ENCODE measurements around the gene NDUFV2.

NDUFV2 gene

GRCh38 chr18:9057646-9058045 is 44.9 kb upstream of the NDUFV2 start:
- no peak overlapping the region for H2BK5ac ChIP-seq (ENCODE audit: low read length)
- no peak overlapping the region for H4K91ac ChIP-seq (ENCODE audit: low read depth, low read length, poor library complexity)
- H3K4ac ChIP-seq (ENCODE audit: low read length) = no peak overlapping the region
- no peak overlapping the region for H3K18ac ChIP-seq (ENCODE audit: low read length)
- no peak overlapping the region for H3K23ac ChIP-seq (ENCODE audit: low read depth, low read length, poor library complexity)
- no peak overlapping the region for H2BK120ac ChIP-seq (ENCODE audit: low read depth, low read length)
- no peaks in the 10 kb centered on the region for H3K4me1 ChIP-seq (ENCODE audit: control insufficient read depth in 2 of 2, insufficient read depth in 1 of 2, low read depth in 1 of 2, low read length in 2 of 2)
- no peak overlapping the region for H3K14ac ChIP-seq (ENCODE audit: low read length)
- H3K9ac ChIP-seq (ENCODE audit: low read depth, low read length, poor library complexity) = no peak overlapping the region
- no peak overlapping the region for H2AK5ac ChIP-seq (ENCODE audit: low read depth, low read length)
- no peaks in the 10 kb centered on the region for H3K79me1 ChIP-seq (ENCODE audit: low read depth, low read length)
- H2BK15ac ChIP-seq (ENCODE audit: low read length) = no peak overlapping the region
- no peak overlapping the region for H3K4me3 ChIP-seq (ENCODE audit: low read length in 2 of 2)
- H3K36me3 ChIP-seq (replicated peaks in 1 of 2; ENCODE audit: control insufficient read depth in 2 of 2, insufficient read depth in 2 of 2, low read length in 2 of 2) = no peaks in the 10 kb centered on the region
- DNase-seq (ENCODE audit: low spot score) = no peak
- no peaks in the 10 kb centered on the region for H3K27me3 ChIP-seq (ENCODE audit: control insufficient read depth in 3 of 3, insufficient read depth in 3 of 3, low read depth in 1 of 3, low read length in 3 of 3)
- peaks cover 0 to 2% of the 10 kb centered on the region in 2 donors for H3K9me3 ChIP-seq (replicated peaks in 1 of 2; ENCODE audit: control insufficient read depth in 2 of 2, insufficient read depth in 1 of 2, low read depth in 1 of 2, low read length in 2 of 2)
- H2AFZ ChIP-seq (ENCODE audit: low read length) = no peak overlapping the region
- no peak overlapping the region for H3K27ac ChIP-seq (replicated peaks; ENCODE audit: low read length)
- H3K4me2 ChIP-seq (ENCODE audit: insufficient read depth, low read length, poor library complexity, severe bottlenecking) = no peak overlapping the region
- H4K8ac ChIP-seq (ENCODE audit: low read depth, low read length) = no peak overlapping the region
- no peak overlapping the region for H2BK12ac ChIP-seq (ENCODE audit: low read length)
- no CpG with 5 or more reads among the region's 3 CpGs for WGBS, 2 donors (ENCODE audit: extremely low coverage in 2 of 2, insufficient read length in 2 of 2, insufficient replicate concordance in 1 of 2)

GRCh38 chr18:9058406-9058805 is 44.1 kb upstream of the NDUFV2 start:
- H2BK15ac ChIP-seq (ENCODE audit: low read length) = no peak overlapping the region
- H3K4me3 ChIP-seq (ENCODE audit: low read length in 2 of 2) = no peak overlapping the region
- no peaks in the 10 kb centered on the region for H3K79me1 ChIP-seq (ENCODE audit: low read depth, low read length)
- H3K4me1 ChIP-seq (ENCODE audit: control insufficient read depth in 2 of 2, insufficient read depth in 1 of 2, low read depth in 1 of 2, low read length in 2 of 2) = no peaks in the 10 kb centered on the region
- no peak overlapping the region for H3K18ac ChIP-seq (ENCODE audit: low read length)
- no peak overlapping the region for H3K9ac ChIP-seq (ENCODE audit: low read depth, low read length, poor library complexity)
- WGBS, 2 donors (ENCODE audit: extremely low coverage in 2 of 2, insufficient read length in 2 of 2, insufficient replicate concordance in 1 of 2) = no CpG with 5 or more reads among the region's 4 CpGs
- H3K27me3 ChIP-seq (ENCODE audit: control insufficient read depth in 3 of 3, insufficient read depth in 3 of 3, low read depth in 1 of 3, low read length in 3 of 3) = peaks cover 0 to 2% (median 0%) of the 10 kb centered on the region in 3 experiments
- H3K14ac ChIP-seq (ENCODE audit: low read length) = no peak overlapping the region
- no peak overlapping the region for H2BK12ac ChIP-seq (ENCODE audit: low read length)
- no peak overlapping the region for H3K27ac ChIP-seq (replicated peaks; ENCODE audit: low read length)
- H3K9me3 ChIP-seq (replicated peaks in 1 of 2; ENCODE audit: control insufficient read depth in 2 of 2, insufficient read depth in 1 of 2, low read depth in 1 of 2, low read length in 2 of 2) = no peaks in the 10 kb centered on the region
- no peak overlapping the region for H4K91ac ChIP-seq (ENCODE audit: low read depth, low read length, poor library complexity)
- no peak overlapping the region for H3K4ac ChIP-seq (ENCODE audit: low read length)
- no peak overlapping the region for H3K4me2 ChIP-seq (ENCODE audit: insufficient read depth, low read length, poor library complexity, severe bottlenecking)
- no peak overlapping the region for H2BK120ac ChIP-seq (ENCODE audit: low read depth, low read length)
- H2AFZ ChIP-seq (ENCODE audit: low read length) = no peak overlapping the region
- no peak overlapping the region for H3K23ac ChIP-seq (ENCODE audit: low read depth, low read length, poor library complexity)
- DNase-seq (ENCODE audit: low spot score) = no peak
- H2AK5ac ChIP-seq (ENCODE audit: low read depth, low read length) = no peak overlapping the region
- H2BK5ac ChIP-seq (ENCODE audit: low read length) = no peak overlapping the region
- no peak overlapping the region for H4K8ac ChIP-seq (ENCODE audit: low read depth, low read length)
- H3K36me3 ChIP-seq (replicated peaks in 1 of 2; ENCODE audit: control insufficient read depth in 2 of 2, insufficient read depth in 2 of 2, low read length in 2 of 2) = no peaks in the 10 kb centered on the region

GRCh38 chr18:9062418-9062751 is 40.1 kb upstream of the NDUFV2 start:
- H2BK12ac ChIP-seq (ENCODE audit: low read length) = no peak overlapping the region
- H3K9me3 ChIP-seq (replicated peaks in 1 of 2; ENCODE audit: control insufficient read depth in 2 of 2, insufficient read depth in 1 of 2, low read depth in 1 of 2, low read length in 2 of 2) = no peaks in the 10 kb centered on the region
- H2BK120ac ChIP-seq (ENCODE audit: low read depth, low read length) = no peak overlapping the region
- DNase-seq (ENCODE audit: low spot score) = no peak
- no peak overlapping the region for H3K9ac ChIP-seq (ENCODE audit: low read depth, low read length, poor library complexity)
- H3K18ac ChIP-seq (ENCODE audit: low read length) = no peak overlapping the region
- no peak overlapping the region for H2BK15ac ChIP-seq (ENCODE audit: low read length)
- H3K4ac ChIP-seq (ENCODE audit: low read length) = no peak overlapping the region
- no peak overlapping the region for H2BK5ac ChIP-seq (ENCODE audit: low read length)
- H3K79me1 ChIP-seq (ENCODE audit: low read depth, low read length) = no peaks in the 10 kb centered on the region
- H3K4me3 ChIP-seq (ENCODE audit: low read length in 2 of 2) = no peak overlapping the region
- no CpG with 5 or more reads among the region's 2 CpGs for WGBS, 2 donors (ENCODE audit: extremely low coverage in 2 of 2, insufficient read length in 2 of 2, insufficient replicate concordance in 1 of 2)
- no peak overlapping the region for H3K4me2 ChIP-seq (ENCODE audit: insufficient read depth, low read length, poor library complexity, severe bottlenecking)
- no peak overlapping the region for H3K23ac ChIP-seq (ENCODE audit: low read depth, low read length, poor library complexity)
- peaks cover 0 to 5% (median 0%) of the 10 kb centered on the region in 3 experiments for H3K27me3 ChIP-seq (ENCODE audit: control insufficient read depth in 3 of 3, insufficient read depth in 3 of 3, low read depth in 1 of 3, low read length in 3 of 3)
- no peaks in the 10 kb centered on the region for H3K4me1 ChIP-seq (ENCODE audit: control insufficient read depth in 2 of 2, insufficient read depth in 1 of 2, low read depth in 1 of 2, low read length in 2 of 2)
- no peak overlapping the region for H3K27ac ChIP-seq (replicated peaks; ENCODE audit: low read length)
- H2AFZ ChIP-seq (ENCODE audit: low read length) = no peak overlapping the region
- H2AK5ac ChIP-seq (ENCODE audit: low read depth, low read length) = no peak overlapping the region
- no peak overlapping the region for H3K14ac ChIP-seq (ENCODE audit: low read length)
- no peaks in the 10 kb centered on the region for H3K36me3 ChIP-seq (replicated peaks in 1 of 2; ENCODE audit: control insufficient read depth in 2 of 2, insufficient read depth in 2 of 2, low read length in 2 of 2)
- no peak overlapping the region for H4K8ac ChIP-seq (ENCODE audit: low read depth, low read length)
- no peak overlapping the region for H4K91ac ChIP-seq (ENCODE audit: low read depth, low read length, poor library complexity)

- Histone ChIP-seq H3K18ac (ENCODE audit: low read length) (no peak overlapping the region), H4K91ac (ENCODE audit: low read depth, low read length, poor library complexity) (no peak overlapping the region), H3K9ac (ENCODE audit: low read depth, low read length, poor library complexity) (no peak overlapping the region), H3K79me1 (ENCODE audit: low read depth, low read length) (no peaks in the 10 kb centered on the region), H2BK5ac (ENCODE audit: low read length) (no peak overlapping the region), H2BK15ac (ENCODE audit: low read length) (no peak overlapping the region), H4K8ac (ENCODE audit: low read depth, low read length) (no peak overlapping the region), H2AFZ (ENCODE audit: low read length) (no peak overlapping the region), H3K27ac (replicated peaks; ENCODE audit: low read length) (no peak overlapping the region), H3K4me2 (ENCODE audit: insufficient read depth, low read length, poor library complexity, severe bottlenecking) (no peak overlapping the region), H3K27me3 (ENCODE audit: control insufficient read depth in 3 of 3, insufficient read depth in 3 of 3, low read depth in 1 of 3, low read length in 3 of 3) (peaks cover 0 to 5% (median 0%) of the 10 kb centered on the region in 3 experiments), H2BK120ac (ENCODE audit: low read depth, low read length) (no peak overlapping the region), H3K14ac (ENCODE audit: low read length) (no peak overlapping the region), H3K36me3 (replicated peaks in 1 of 2; ENCODE audit: control insufficient read depth in 2 of 2, insufficient read depth in 2 of 2, low read length in 2 of 2) (no peaks in the 10 kb centered on the region), H3K23ac (ENCODE audit: low read depth, low read length, poor library complexity) (no peak overlapping the region), H2AK5ac (ENCODE audit: low read depth, low read length) (no peak overlapping the region), H2BK12ac (ENCODE audit: low read length) (no peak overlapping the region), H3K9me3 (replicated peaks in 1 of 2; ENCODE audit: control insufficient read depth in 2 of 2, insufficient read depth in 1 of 2, low read depth in 1 of 2, low read length in 2 of 2) (no peaks in the 10 kb centered on the region), H3K4ac (ENCODE audit: low read length) (no peak overlapping the region), H3K4me1 (ENCODE audit: control insufficient read depth in 2 of 2, insufficient read depth in 1 of 2, low read depth in 1 of 2, low read length in 2 of 2) (no peaks in the 10 kb centered on the region), H3K4me3 (ENCODE audit: low read length in 2 of 2) (no peak overlapping the region)
- no peak for DNase-seq (ENCODE audit: low spot score)
- no CpG with 5 or more reads among the region's 5 CpGs for WGBS, 2 donors (ENCODE audit: extremely low coverage in 2 of 2, insufficient read length in 2 of 2, insufficient replicate concordance in 1 of 2)
Observed at GRCh38 chr18:9065864-9066263, 36.6 kb upstream of the NDUFV2 start.

Measured in neuronal stem cell (in vitro differentiated cells).